ENCODE measurements around the gene TLR6.
"Not testable (repeated sequence)": the region's sequence is repeated elsewhere in the genome, so short reads cannot be mapped to it uniquely, and the experiment has no call there.

TLR6 gene

DNA sequence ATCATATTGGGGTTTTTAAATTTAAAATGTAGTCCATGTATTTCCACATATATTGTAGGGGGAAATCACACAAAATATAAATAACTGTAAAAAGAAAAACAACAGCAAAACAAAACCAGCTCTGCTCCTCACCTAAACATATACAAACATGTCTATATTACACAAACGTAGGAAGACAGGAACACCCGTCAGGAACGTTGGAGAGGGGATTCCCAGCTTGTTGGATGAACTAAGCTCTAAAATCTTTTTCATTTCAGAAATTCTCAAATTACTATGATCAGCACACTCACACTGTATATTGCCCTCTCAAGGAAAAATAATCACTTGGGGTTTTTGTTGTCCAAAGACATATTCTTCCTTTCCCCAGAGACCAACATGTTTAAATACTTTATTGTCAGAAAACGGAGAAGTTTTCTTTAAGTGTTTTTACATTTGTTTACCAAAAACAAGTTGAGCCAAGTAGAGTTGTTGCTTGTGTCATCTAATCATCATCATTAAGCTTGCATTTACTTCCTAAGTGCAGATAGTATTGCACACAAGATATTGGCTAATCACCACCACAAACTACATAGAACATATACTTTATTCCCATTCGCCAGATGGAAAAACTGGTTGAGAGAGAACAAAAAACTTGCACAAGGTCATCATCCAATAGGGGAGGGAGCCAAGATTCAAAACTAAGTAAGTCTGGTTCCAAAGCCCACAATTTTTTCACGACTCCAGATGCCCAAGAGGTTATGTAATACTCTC lies 71.4 kb downstream of the TLR6 start:
- DNase-seq, result no peak

DNA sequence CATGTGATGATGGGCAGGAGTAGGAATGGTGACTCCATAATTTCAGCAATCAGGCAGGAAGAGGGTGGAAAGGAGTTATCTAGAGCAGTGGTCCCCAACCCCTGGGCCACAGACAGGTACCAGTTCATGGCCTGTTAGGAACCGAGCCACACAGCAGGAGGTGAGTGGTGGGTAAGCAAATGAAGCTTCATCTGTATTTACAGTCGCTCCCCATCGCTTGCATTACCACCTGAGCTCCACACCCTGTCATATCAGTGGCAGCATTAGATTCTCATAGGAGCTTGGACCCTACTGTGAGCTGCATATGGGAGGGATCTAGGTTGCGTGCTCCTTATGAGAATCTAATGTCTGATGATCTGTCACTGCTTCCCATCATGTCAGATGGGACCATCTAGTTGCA lies 72.5 kb downstream of the TLR6 start:
- DNase-seq, result no peak

DNA sequence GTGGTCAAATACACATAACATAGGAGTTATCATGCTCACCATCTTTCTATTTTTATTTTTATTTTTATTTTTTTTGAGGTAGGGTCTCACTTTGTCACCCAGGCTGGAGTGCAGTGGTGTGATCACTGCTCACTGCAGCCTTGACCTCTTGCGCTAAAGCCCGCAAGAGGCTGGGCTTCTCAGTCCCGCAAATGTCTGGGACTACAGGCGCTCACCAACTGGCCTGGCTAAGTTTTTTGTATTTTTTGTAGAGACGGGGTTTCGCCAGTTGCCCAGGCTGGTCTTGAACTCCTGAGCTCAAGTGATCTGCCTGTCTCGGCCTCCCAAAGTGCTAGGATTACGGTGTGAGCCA lies 73.5 kb downstream of the TLR6 start:
- DNase-seq, result no peak

DNA sequence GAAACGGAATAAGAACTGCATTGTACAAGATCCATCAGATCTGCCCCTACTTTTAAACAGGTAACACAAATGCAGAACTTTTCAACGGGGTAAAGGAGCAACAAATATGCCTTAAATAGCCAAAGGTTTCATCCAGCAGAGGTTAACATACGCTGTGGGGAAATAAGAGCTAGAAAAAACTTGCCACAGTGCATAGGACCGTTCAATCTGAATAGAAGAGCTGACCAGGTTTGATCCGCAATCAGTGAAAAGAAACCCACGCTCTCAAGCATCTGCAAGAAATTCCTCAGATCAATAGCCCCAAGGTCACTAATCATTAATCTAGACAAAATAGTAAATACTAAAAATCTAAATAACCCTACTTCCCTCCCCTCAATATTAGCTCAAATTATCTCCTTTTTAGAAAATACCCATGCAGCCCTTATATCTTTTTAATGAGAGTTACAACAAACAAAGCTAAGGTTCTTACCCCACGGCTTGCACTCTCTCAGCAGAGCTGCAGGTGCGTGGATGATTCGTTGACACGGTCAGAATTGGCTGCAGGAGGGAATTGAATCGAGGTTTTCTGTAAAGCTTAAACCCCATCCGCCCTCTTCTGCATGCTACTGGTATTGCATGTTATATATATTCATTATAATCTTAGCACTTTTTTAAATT lies 74.0 kb downstream of the TLR6 start, which contains the start of gene TLR10:
Gene TLR10 (minus strand): TSS at position 539 of the 657 bp plus-strand sequence. CDS start 7,400 bp downstream, outside the sequence.
- no peak for DNase-seq

DNA sequence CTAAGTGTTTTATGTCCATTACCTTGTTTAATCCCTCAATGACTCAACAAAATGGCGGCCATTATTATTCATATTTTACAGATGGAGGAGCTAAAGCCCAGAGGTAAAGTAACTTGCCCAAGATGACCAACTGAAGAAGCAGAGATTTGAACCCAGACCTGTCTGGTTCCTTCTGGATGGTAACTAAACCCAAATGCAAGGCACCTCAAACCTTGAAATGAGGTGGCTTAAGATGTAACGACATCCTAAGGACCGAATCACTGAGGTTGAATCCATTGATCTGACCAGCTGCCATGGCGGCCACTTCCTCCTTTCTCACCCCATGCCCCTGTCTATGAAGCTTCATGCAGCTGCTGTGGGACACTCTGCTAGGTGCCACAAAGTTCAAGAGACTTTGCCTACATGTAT lies 74.8 kb downstream of the TLR6 start:
- DNase-seq, result no peak

DNA sequence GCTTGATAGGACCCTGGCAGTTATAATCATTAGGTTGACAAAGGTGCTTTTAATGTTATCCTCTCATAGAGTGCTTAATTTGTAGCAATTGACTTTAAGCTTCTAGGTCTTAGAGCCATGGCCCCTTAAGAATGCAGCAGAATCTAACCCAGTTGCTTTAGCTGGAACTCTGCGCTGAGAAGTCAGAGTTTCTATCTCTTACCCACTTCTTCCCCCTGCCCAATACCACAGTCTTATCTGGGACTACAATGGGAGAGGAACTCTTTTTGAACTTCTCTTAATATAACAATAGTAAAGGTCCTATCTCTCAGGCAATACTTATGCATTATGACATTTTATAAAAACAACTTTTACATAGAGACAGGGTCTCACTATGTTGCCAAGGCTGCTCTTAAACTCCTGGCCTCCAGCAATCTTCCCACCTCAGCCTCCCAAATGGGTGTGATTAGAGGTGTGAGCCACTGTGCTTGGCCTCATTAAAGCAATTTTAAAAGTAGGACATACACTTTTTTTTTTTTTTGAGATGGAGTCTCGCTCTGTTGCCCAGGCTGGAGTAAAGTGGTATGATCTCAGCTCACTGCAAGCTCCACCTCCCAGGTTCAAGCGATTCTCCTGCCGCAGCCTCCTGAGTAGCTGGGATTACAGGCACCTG lies 75.7 kb downstream of the TLR6 start:
- no peak for DNase-seq

DNA sequence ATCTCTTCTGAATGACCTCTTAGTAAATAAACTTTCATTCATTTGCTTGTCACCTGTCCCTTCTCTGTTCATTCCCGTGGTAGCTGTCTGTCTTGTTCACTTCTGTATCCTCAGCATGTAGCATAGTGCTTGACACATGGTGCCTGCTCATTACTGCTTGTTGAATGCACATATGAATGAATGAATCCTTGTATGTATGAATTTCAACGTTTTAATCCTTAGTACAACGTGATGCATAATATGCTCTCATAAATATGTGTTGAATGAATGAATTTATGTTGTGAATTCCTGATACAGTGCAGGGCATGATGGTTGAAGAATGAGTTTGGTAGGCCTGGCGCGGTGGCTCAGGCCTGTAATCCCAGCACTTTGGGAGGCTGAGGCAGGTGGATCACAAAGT lies 76.8 kb downstream of the TLR6 start:
- no peak for DNase-seq

DNA sequence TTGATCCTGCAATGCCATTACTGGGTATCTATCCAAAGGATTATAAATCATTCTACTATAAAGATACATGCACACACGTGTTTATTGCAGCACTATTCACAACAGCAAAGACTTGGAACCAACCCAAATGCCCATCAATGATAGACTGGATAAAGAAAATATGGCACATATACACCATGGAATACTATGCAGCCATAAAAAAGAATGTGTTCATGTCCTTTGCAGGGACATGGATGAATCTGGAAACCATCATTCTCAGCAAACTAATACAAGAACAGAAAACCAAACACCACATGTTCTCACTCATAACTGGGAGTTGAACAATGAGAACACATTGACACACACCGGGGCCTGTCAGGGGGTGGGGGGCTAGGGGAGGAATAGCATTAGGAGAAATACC lies 78.7 kb downstream of the TLR6 start:
- DNase-seq, result not testable (repeated sequence)

DNA sequence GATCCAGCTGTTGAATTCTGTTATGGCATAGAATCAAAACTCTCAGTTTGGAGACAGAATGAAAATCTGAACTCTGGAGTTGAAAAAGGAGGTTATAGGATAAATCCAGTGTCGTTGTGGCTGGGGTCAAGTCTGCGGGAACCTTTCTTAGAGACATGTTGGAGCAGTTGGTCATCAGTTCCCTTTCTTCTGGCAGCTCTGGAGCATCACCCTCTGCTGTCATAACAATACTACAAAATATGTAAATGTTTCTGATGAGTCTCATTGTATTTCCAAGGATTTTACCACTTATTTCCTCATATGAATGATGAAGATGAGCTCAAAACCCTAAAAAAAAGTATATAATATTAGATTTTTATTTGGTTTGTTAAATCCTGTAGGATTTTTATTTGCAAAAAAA lies 81.3 kb downstream of the TLR6 start:
- no peak for DNase-seq

DNA sequence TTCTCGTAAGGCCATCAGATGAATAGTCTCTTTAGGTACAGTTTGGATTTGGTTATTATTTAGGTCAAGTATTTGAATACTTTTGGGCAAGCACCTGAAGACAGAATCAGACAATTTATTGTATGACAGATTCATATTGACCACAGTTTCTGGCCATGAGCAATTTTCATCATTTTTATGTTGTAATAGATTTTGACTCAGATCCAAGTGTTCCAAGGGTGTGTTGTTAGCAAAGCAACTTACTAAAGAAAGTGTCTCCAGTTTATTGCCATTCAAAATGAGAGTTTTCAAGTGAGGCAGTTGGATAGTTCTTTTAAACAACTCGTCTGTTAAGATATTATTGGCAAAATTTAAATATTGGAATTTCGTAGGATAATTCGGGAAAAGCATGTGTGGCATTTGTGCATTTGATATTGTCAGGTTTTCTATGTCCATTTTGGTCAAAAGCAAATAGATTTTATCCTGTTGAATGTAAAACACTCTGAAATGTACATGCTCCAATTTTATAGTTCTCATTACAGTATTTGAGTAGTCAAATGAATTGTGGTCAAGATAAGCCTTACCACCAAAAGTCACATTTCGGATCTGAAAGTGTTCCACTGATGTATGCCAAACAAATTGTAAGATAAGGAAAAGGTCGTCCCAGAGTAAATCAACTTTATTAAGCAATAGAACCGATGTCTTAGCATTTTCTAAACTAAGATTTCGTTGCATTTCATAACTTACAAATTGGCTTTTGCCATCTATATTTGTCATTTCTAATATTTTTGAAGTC lies 82.2 kb downstream of the TLR6 start:
- DNase-seq, result no peak
